Measurements from ENCODE around the gene GLYATL1.
"Not testable (repeated sequence)": the region's sequence is repeated elsewhere in the genome, so short reads cannot be mapped to it uniquely, and the experiment has no call there.

Gene GLYATL1

DNA sequence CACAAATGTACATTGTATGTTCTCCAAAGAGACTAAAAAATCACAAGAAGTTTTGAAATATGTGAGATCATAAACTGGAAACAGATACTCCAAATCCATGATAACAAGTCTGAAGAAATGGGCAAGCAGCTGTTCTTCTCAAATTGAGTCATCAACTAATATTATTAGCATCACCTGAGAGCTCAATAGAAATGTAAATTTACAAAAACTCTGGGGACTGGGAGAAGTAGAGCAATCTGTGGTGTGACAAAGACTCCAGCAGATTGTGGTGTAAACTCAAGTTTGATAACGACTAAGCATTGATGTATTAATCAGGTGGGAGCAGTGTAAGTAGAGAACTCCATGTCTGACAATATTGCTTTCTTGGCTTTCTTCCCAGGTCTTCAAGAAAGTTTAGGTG, 53.2 kb downstream of the GLYATL1 start:
- in situ Hi-C loops (cut with MboI; ENCODE audit: low sequenced_read_pairs): no loop called here

DNA sequence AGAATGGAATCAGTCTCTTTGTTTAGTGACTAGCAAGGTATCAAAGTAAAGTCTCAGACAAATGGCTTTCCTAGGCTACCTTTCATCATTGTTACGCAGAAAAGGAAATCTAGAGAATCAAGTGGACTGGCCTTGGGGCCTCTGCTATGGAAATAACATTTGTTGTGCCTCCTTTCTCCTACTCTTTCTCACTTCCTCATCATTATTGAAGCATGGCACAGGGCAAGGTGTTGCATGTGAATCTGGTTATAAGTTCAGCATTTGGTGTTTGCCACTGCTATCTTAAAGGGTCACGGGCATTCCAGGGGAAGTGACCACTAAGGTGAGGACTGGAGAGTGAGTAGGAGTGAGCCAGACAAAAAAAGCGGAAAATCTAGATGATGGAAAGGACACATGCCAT, 54.9 kb downstream of the GLYATL1 start:
- in situ Hi-C loops (cut with MboI; ENCODE audit: low sequenced_read_pairs): no loop called here

DNA sequence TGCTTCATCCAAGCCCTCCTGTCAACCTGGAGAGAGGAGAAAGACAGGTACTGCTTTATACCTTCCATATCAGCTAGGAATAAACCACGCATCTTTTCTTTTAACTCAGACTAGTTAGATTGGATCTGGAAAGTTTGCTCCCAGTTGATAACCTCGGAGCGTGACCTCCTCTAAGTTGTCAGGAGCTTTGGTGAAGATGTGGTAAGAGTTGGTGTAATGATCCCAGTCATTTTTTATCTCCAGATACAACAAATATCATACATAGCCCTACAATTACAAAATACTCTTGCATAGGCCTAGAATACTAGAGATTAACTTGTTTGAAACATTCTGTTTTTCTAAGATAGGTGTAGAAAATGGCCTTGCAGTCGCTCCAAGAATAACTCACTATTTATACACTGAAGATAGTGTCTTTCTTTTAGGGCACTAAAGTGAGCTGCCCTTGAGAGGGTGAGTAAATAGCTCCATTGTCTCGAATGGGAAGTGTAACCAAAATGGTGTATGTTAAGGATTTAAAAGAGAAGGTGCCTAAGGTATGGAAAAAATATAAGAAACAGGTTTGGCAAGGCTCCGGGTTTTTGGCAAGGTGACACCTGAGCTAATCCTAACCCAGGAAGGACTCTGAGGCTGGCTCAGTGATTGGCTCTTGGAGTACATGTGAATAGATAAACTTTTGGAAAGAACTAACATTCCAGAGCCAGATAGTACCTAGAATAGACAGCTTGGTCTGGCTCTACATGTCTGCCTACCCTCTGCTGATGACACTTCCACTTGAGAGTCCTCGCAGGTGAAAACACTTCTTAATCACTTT, 59.4 kb downstream of the GLYATL1 start:
- in situ Hi-C loops (cut with MboI; ENCODE audit: low sequenced_read_pairs): no loop called here

DNA sequence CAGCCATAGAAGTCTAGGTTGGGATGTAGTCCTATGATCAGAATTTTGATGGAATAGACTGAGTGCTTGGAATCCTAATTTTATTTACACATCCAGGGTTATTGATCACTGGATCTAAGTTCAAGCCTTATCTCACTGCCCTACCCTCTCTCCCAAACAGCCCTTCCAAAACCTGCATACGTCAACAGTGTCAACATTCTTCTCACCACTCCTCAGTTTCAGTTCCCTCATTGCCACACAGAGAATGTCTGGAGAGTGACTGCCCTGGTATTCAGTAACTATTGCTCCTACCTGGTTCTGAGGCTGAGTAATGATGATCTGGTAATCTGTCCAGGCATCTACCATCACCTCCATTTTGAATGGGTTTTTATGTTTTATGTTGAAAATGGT, 60.0 kb downstream of the GLYATL1 start:
- in situ Hi-C loops (cut with MboI; ENCODE audit: low sequenced_read_pairs): no loop called here

DNA sequence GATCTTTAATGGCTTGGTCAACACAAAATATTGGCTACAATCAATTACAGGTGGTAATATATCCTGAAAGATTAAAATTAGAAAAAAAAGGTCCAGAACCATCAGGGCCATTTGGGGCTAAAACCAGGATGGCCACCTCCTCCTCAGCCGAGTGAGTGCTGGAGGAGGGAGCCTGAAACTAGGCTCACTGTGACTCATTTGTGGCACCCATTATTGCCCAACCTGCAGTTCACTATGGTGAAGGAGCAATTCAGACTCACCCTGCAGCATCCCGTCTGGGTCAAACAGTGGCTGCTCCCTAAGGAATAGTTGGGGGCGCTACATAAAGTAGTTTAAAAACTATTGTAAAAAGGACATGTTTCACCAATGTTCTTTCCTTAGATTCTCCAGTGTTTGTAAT, 60.7 kb downstream of the GLYATL1 start:
- in situ Hi-C loops (cut with MboI; ENCODE audit: low sequenced_read_pairs): no loop called here

DNA sequence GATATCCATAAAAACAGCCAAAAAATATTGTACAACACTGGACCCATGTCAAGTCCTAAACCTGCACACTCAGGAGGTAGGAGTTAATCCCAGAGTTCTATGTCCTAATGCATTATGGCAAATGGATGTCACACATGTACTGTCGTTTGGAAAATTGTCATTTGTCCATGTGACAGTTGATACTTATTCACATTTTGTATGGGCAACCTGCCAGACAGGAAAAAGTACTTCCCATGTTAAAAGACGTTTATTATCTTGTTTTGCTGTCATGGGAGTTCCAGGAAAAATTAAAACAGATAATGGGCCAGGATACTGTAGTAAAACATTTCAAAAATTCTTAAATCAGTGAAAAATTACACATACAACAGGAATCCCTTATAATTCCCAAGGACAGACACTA, 62.7 kb downstream of the GLYATL1 start:
- in situ Hi-C loops (cut with MboI; ENCODE audit: low sequenced_read_pairs): not testable (repeated sequence)
